GM23338 (cell line): ENCODE results near the gene AFF3. TPM values are rescaled to one million over a fixed set of nuclear protein-coding genes. Genes with fewer than 3 reads are reported as not detected.

Experiments used
- ATAC-seq: fragments of 200-7000 bp; cut with Tn5 transposase; 3 replicates; pipeline ENCODE4 v1.9.1; 2020
- DNase-seq: peaks from one replicate; pipeline ENCODE4 v3.0.0-alpha.2; 2015; ENCODE audit warnings: low spot score
- H2AFZ ChIP-seq: fragments of 200-600 bp; sonication (generic); 2 replicates; pipeline ENCODE4 v1.8.0; 2016; ENCODE audit warnings: antibody characterized with exemption, mild to moderate bottlenecking, moderate library complexity
- H3F3A ChIP-seq: fragments of 200-600 bp; sonication (generic); replicated peaks from 2 replicates; pipeline ENCODE4 v1.8.0; 2017; ENCODE audit warnings: antibody characterized with exemption, mixed run types, low read depth
- H3K27ac ChIP-seq: fragments of 200-600 bp; sonication (generic); 2 replicates; pipeline ENCODE4 v1.6.1; 2016; ENCODE audit warnings: low read depth
- H3K27me3 ChIP-seq: fragments of 200-600 bp; sonication (generic); 2 replicates; pipeline ENCODE4 v1.8.0; 2016; ENCODE audit warnings: mild to moderate bottlenecking, mixed run types, moderate library complexity; ENCODE audit not compliant: insufficient read depth
- H3K36me3 ChIP-seq: fragments of 200-600 bp; sonication (generic); 2 replicates; pipeline ENCODE4 v1.8.0; 2016; ENCODE audit warnings: mild to moderate bottlenecking; ENCODE audit not compliant: insufficient read depth
- H3K4me1 ChIP-seq: fragments of 200-600 bp; sonication (generic); 2 replicates; pipeline ENCODE4 v1.8.0; 2016; ENCODE audit warnings: mild to moderate bottlenecking, moderate library complexity; ENCODE audit not compliant: insufficient read depth
- H3K4me2 ChIP-seq: fragments of 200-600 bp; sonication (generic); 2 replicates; pipeline ENCODE4 v1.7.1; 2017; ENCODE audit warnings: mixed run types
- H3K4me3 ChIP-seq: fragments of 200-600 bp; sonication (generic); 2 replicates; pipeline ENCODE4 v1.6.1; 2016; ENCODE audit warnings: mixed run types
- H3K79me2 ChIP-seq: fragments of 200-600 bp; sonication (generic); replicated peaks from 2 replicates; pipeline ENCODE4 v1.8.0; 2017; ENCODE audit warnings: mild to moderate bottlenecking; ENCODE audit not compliant: insufficient read depth
- H3K9me2 ChIP-seq: fragments of 200-600 bp; sonication (generic); 2 replicates; pipeline ENCODE4 v1.8.0; 2017; ENCODE audit not compliant: insufficient read depth
- H4K20me1 ChIP-seq: fragments of 200-600 bp; sonication (generic); replicated peaks from 2 replicates; pipeline ENCODE4 v1.8.0; 2017; ENCODE audit warnings: mild to moderate bottlenecking; ENCODE audit not compliant: insufficient read depth
- H3K27ac Mint-ChIP-seq: 2 replicates; pipeline ENCODE4 v1.8.0; 2020; ENCODE audit warnings: inconsistent platforms, mild to moderate bottlenecking, moderate library complexity, mixed read lengths
- H3K27me3 Mint-ChIP-seq: 3 replicates; pipeline ENCODE4 v1.8.0; 2022; ENCODE audit warnings: low read depth, mild to moderate bottlenecking, moderate library complexity, mixed read lengths, inconsistent platforms; ENCODE audit not compliant: insufficient read depth, poor library complexity
- H3K36me3 Mint-ChIP-seq: 3 replicates; pipeline ENCODE4 v1.8.0; 2021; ENCODE audit warnings: low read depth, mild to moderate bottlenecking, inconsistent platforms, moderate library complexity, mixed read lengths
- H3K4me1 Mint-ChIP-seq: 3 replicates; pipeline ENCODE4 v1.8.0; 2020; ENCODE audit warnings: mild to moderate bottlenecking, inconsistent platforms, mixed read lengths
- H3K4me3 Mint-ChIP-seq: 3 replicates; pipeline ENCODE4 v1.8.0; 2021; ENCODE audit warnings: moderate library complexity, mild to moderate bottlenecking, inconsistent platforms, mixed read lengths
- H3K9me3 Mint-ChIP-seq: 3 replicates; pipeline ENCODE4 v1.8.0; 2020; ENCODE audit warnings: moderate library complexity, mild to moderate bottlenecking, inconsistent platforms, mixed read lengths
- CREB1 ChIP-seq: fragments of 250-450 bp; sonication (Bioruptor Pico); IDR thresholded peaks from 2 replicates; pipeline ENCODE4 v1.5.0; 2020; ENCODE audit warnings: low read depth, mild to moderate bottlenecking, moderate library complexity
- CTCF ChIP-seq, 2 experiments: fragments of 200-600 bp in 1 of 2; sonication (generic) in 1 of 2; conservative IDR thresholded peaks; 2 replicates each; pipeline versions ENCODE4 v1.5.1 to v1.6.1; 2016 to 2017; ENCODE audit warnings: antibody characterized with exemption in 2 of 2, low read depth in 2 of 2, mild to moderate bottlenecking in 2 of 2, moderate library complexity in 1 of 2
- EZH2 ChIP-seq: fragments of 200-600 bp; sonication (generic); IDR thresholded peaks from one replicate; pipeline ENCODE4 v1.8.0; 2017; ENCODE audit warnings: antibody characterized with exemption, mild to moderate bottlenecking, low read depth; ENCODE audit not compliant: unreplicated experiment
- EZH2phosphoT487 ChIP-seq: fragments of 200-600 bp; sonication (generic); IDR thresholded peaks from one replicate; pipeline ENCODE4 v1.8.1; 2018; ENCODE audit warnings: antibody characterized with exemption; ENCODE audit not compliant: unreplicated experiment
- NANOG ChIP-seq: IDR thresholded peaks from 2 replicates; pipeline ENCODE4 v1.6.1; 2016; ENCODE audit warnings: antibody characterized with exemption, borderline replicate concordance
- POLR2AphosphoS5 ChIP-seq: IDR thresholded peaks from 2 replicates; pipeline ENCODE4 v1.6.1; 2016; ENCODE audit warnings: antibody characterized with exemption, low read depth
- STAT1 ChIP-seq: IDR thresholded peaks from one replicate; pipeline ENCODE4 v1.6.1; 2016; ENCODE audit warnings: antibody characterized with exemption; ENCODE audit not compliant: unreplicated experiment
- ZNF114 ChIP-seq: fragments of 250-450 bp; sonication (Bioruptor Pico); IDR thresholded peaks from 2 replicates; pipeline ENCODE4 v1.5.0; 2020; ENCODE audit warnings: mild to moderate bottlenecking, moderate library complexity
- ZNF331 ChIP-seq: fragments of 250-450 bp; sonication (Bioruptor Pico); IDR thresholded peaks from 2 replicates; pipeline ENCODE4 v1.5.0; 2020; ENCODE audit warnings: low read depth, mild to moderate bottlenecking, moderate library complexity
- polyA plus RNA-seq: library from polyadenylated mRNA; unstranded; fragments of >200 nt; fragmentation: Nextera tagmentation; extraction: Ambion mirVana; gene quantifications from 2 replicates; pipeline ENCODE4 v1.2.1, GENCODE V29; 2016
- total RNA-seq: library from RNA; depleted of rRNA; stranded (reverse); fragments of >200 nt; shearing (Covaris generic); gene quantifications from 2 replicates; pipeline ENCODE4 v1.2.3, GENCODE V29; 2014
- TF ChIP-seq, protein P1 (sequence below): IDR thresholded peaks from one replicate; pipeline ENCODE4 v1.6.1; 2018; ENCODE audit warnings: antibody characterized with exemption; ENCODE audit not compliant: unreplicated experiment
- TF ChIP-seq, protein P2 (sequence below): IDR thresholded peaks from 2 replicates; pipeline ENCODE4 v1.6.1; 2016; ENCODE audit warnings: antibody characterized with exemption

The AFF3 gene
- total and polyA plus RNA-seq, 2 experiments from 2014 or later: 0.73 to 1.4 TPM

DNA sequence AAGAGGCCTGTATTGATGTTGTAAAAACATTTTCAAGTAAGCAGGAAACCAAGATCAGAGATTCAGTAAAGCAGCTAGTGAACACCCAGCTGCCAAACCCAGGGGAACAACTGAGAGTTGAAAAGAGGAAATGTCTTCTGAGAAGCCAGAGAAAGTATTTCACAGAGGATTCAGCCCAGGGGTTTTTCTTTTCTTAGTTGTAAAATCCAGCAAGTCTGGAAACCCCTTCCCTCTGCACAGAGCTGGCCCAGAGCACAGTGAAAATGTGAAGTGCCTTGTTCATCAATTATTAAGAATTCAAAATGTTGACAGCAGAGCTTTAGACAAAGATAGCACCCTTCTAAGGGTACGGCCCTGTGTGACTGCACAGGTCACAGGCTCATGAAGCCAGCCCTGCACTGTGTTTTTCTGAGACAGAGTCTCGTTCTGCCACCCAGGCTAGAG, 28.4 kb downstream of the AFF3 start (continued):
- TF ChIP-seq EZH2 (no peak), ZNF331 (no peak), STAT1 (no peak), NANOG (no peak), EZH2phosphoT487 (no peak), POLR2AphosphoS5 (no peak), ZNF114 (CRISPR knock-in tag) (no peak), CTCF (conservative IDR thresholded peaks at IDR 0.05; ENCODE audit: low read depth in 2 of 2) (no peak)
- TF ChIP-seq, protein P1, sequence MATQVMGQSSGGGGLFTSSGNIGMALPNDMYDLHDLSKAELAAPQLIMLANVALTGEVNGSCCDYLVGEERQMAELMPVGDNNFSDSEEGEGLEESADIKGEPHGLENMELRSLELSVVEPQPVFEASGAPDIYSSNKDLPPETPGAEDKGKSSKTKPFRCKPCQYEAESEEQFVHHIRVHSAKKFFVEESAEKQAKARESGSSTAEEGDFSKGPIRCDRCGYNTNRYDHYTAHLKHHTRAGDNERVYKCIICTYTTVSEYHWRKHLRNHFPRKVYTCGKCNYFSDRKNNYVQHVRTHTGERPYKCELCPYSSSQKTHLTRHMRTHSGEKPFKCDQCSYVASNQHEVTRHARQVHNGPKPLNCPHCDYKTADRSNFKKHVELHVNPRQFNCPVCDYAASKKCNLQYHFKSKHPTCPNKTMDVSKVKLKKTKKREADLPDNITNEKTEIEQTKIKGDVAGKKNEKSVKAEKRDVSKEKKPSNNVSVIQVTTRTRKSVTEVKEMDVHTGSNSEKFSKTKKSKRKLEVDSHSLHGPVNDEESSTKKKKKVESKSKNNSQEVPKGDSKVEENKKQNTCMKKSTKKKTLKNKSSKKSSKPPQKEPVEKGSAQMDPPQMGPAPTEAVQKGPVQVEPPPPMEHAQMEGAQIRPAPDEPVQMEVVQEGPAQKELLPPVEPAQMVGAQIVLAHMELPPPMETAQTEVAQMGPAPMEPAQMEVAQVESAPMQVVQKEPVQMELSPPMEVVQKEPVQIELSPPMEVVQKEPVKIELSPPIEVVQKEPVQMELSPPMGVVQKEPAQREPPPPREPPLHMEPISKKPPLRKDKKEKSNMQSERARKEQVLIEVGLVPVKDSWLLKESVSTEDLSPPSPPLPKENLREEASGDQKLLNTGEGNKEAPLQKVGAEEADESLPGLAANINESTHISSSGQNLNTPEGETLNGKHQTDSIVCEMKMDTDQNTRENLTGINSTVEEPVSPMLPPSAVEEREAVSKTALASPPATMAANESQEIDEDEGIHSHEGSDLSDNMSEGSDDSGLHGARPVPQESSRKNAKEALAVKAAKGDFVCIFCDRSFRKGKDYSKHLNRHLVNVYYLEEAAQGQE: no peak
- TF ChIP-seq, protein P2, sequence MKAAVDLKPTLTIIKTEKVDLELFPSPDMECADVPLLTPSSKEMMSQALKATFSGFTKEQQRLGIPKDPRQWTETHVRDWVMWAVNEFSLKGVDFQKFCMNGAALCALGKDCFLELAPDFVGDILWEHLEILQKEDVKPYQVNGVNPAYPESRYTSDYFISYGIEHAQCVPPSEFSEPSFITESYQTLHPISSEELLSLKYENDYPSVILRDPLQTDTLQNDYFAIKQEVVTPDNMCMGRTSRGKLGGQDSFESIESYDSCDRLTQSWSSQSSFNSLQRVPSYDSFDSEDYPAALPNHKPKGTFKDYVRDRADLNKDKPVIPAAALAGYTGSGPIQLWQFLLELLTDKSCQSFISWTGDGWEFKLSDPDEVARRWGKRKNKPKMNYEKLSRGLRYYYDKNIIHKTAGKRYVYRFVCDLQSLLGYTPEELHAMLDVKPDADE: no peak

DNA sequence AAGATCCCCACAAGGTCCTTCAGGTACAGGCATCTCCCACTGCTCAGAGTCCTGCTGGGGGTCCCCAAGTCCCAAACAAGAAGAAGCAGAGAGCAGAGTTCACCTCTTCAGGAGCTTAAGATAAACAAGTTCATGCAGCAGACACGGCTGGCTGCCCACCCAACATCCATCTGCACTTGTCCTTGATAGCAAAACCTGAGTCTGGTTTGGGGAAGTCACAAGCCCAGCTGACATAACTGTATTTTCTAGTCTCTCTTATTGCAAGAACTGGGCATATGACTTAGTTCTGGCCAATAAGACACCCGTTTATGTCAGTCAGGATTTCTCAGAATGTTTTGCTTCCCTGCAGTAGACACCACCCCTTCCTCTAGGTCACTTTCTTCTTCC, 31.8 kb downstream of the AFF3 start:
- no peak overlapping the region for H3K4me3 ChIP-seq
- H3K27ac ChIP-seq: no peak overlapping the region
- H3K4me1 ChIP-seq: peaks cover 14% of the 10 kb centered on the region
- H3K27me3 ChIP-seq: peaks cover 91% of the 10 kb centered on the region
- no peak overlapping the region for H2AFZ ChIP-seq
- H3K4me2 ChIP-seq: no peak overlapping the region
- no peak overlapping the region for H3K27ac Mint-ChIP-seq
- H3K4me1 Mint-ChIP-seq: peaks cover 21% of the 10 kb centered on the region
- H3K9me2 ChIP-seq: no peaks in the 10 kb centered on the region
- H3K27me3 Mint-ChIP-seq: peaks cover 60% of the 10 kb centered on the region
- no peaks in the 10 kb centered on the region for H3K79me2 ChIP-seq
- H3K9me3 Mint-ChIP-seq: no peaks in the 10 kb centered on the region
- no peaks in the 10 kb centered on the region for H3K36me3 ChIP-seq
- no peaks in the 10 kb centered on the region for H3F3A ChIP-seq
- no peak for ATAC-seq
- no peaks in the 10 kb centered on the region for H4K20me1 ChIP-seq
- no peak for DNase-seq
- H3K4me3 Mint-ChIP-seq: no peak overlapping the region
- H3K36me3 Mint-ChIP-seq: no peaks in the 10 kb centered on the region; the same call in 2 of the 3 replicates
- TF ChIP-seq NANOG: no peak
- no peak for TF ChIP-seq ZNF114 (CRISPR knock-in tag)
- TF ChIP-seq, protein P2: no peak
- no peak for TF ChIP-seq STAT1
- no peak for TF ChIP-seq ZNF331
- TF ChIP-seq EZH2: no peak
- no peak for TF ChIP-seq POLR2AphosphoS5
- TF ChIP-seq CREB1 (CRISPR knock-in tag): no peak
